Activated B cell treated with CpG ODN at 0.5 μM for 24 hours (primary cell): ENCODE results near the gene MYCN. TPM values are rescaled to one million over a fixed set of nuclear protein-coding genes. Genes with fewer than 3 reads are reported as not detected.
"Not testable (repeated sequence)": the region's sequence is repeated elsewhere in the genome, so short reads cannot be mapped to it uniquely, and the experiment has no call there.

Experiments used
- ATAC-seq: fragments of 200-7000 bp; cut with Tn5 transposase; one replicate; pipeline ENCODE4 v1.10.0; 2021; ENCODE audit warnings: low read depth, mild to moderate bottlenecking, moderate library complexity
- CTCF ChIA-PET: fragments of 350-600 bp; sonication (Branson Sonifier 250); formaldehyde crosslinking; loops from one replicate; lab custom pipeline; 2021; ENCODE audit warnings: antibody characterized with exemption; lab: Charles Lee
- POLR2A ChIA-PET: fragments of 350-600 bp; sonication (Branson Sonifier 250); formaldehyde crosslinking; loops from one replicate; lab custom pipeline; 2021; ENCODE audit warnings: antibody characterized with exemption; lab: Charles Lee
- DNase-seq: peaks from one replicate; pipeline ENCODE4 v3.0.0; 2022
- H3K27ac Mint-ChIP-seq: one replicate; pipeline ENCODE4 v1.8.0; 2020; ENCODE audit warnings: mixed read lengths
- H3K27me3 Mint-ChIP-seq: one replicate; pipeline ENCODE4 v1.8.0; 2021; ENCODE audit warnings: mixed read lengths
- H3K36me3 Mint-ChIP-seq: one replicate; pipeline ENCODE4 v1.8.0; 2021; ENCODE audit warnings: low read depth, mixed read lengths
- H3K4me1 Mint-ChIP-seq: one replicate; pipeline ENCODE4 v1.8.0; 2021; ENCODE audit warnings: mixed read lengths
- H3K4me3 Mint-ChIP-seq: one replicate; pipeline ENCODE4 v1.8.0; 2020; ENCODE audit warnings: mild to moderate bottlenecking, mixed read lengths
- H3K9me3 Mint-ChIP-seq: one replicate; pipeline ENCODE4 v1.8.0; 2020; ENCODE audit warnings: mixed read lengths
- intact Hi-C: fragments of 100-400 bp; cut with micrococcal nuclease; formaldehyde crosslinking; loops from one replicate; pipeline ENCODE4 v1.15.1; 2024
- total RNA-seq: library from RNA; stranded (reverse); gene quantifications from 2 replicates; pipeline ENCODE4 v1.2.3, GENCODE V29; 2022
- TF ChIP-seq, protein P1 (sequence below): fragments of 200-600 bp; IDR thresholded peaks from one replicate; pipeline ENCODE4 v1.8.0; 2022; ENCODE audit warnings: antibody characterized with exemption, mild to moderate bottlenecking

Gene MYCN
- total RNA-seq, 1 donor from 2014 or later = not detected

DNA sequence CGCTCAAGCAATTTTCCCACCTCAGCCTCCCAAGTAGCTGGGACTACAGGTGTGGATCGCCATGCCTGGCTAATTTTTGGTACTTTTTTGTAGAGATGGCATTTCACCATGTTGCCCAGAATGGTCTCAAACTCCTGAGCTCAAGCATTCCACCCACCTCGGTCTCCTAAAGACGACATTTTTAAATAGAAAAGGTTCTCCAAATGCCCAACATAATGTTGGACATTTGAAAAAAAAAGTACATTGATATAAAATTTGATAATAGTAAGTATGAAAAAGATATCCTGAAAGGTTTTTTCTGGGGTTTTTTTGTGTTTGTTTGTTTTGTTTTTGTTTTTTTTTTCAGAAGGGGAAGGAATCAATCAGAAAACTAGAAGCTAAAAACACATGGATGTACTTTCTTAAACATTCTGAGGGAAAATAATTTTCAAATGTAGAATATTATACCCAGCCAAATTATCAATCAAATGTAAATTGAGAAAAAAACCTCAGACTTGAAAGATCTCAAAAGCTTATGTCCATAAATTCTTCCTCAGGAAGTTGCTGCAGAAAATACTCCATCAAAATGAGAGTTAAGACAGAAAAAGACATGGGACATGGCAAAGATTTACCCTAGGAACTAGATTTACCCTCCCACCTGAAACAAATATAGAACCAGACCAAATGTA, 42.8 kb upstream of the MYCN start:
- DNase-seq = no peak
- no peaks in the 10 kb centered on the region for H3K36me3 Mint-ChIP-seq
- ChIA-PET CTCF (no interaction called here), POLR2A (no interaction called here)
- no peaks in the 10 kb centered on the region for H3K4me1 Mint-ChIP-seq
- H3K27me3 Mint-ChIP-seq = no peaks in the 10 kb centered on the region
- H3K4me3 Mint-ChIP-seq = no peak overlapping the region
- H3K9me3 Mint-ChIP-seq = peaks cover 14% of the 10 kb centered on the region
- intact Hi-C loops = no loop called here
- no peak overlapping the region for H3K27ac Mint-ChIP-seq
- TF ChIP-seq, protein P1, sequence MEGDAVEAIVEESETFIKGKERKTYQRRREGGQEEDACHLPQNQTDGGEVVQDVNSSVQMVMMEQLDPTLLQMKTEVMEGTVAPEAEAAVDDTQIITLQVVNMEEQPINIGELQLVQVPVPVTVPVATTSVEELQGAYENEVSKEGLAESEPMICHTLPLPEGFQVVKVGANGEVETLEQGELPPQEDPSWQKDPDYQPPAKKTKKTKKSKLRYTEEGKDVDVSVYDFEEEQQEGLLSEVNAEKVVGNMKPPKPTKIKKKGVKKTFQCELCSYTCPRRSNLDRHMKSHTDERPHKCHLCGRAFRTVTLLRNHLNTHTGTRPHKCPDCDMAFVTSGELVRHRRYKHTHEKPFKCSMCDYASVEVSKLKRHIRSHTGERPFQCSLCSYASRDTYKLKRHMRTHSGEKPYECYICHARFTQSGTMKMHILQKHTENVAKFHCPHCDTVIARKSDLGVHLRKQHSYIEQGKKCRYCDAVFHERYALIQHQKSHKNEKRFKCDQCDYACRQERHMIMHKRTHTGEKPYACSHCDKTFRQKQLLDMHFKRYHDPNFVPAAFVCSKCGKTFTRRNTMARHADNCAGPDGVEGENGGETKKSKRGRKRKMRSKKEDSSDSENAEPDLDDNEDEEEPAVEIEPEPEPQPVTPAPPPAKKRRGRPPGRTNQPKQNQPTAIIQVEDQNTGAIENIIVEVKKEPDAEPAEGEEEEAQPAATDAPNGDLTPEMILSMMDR = no peak
- no peak for ATAC-seq

DNA sequence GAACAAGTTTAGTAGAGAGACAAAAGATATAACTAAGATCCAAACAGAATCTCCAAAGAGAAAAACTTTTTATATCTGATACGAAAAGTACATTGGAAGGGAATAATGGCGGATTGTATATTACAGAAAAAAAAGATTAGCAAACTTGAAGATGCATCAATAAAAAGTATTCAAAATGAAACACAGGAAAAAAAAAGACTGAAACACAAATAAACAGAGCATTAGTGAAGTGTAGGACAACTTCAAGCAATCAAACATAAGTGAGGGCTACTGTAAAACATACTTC, 41.1 kb upstream of the MYCN start:
- no peak for ATAC-seq
- Mint-ChIP-seq H3K36me3 (no peaks in the 10 kb centered on the region), H3K4me3 (no peak overlapping the region), H3K27me3 (no peaks in the 10 kb centered on the region), H3K4me1 (no peaks in the 10 kb centered on the region), H3K27ac (no peak overlapping the region), H3K9me3 (peaks cover 14% of the 10 kb centered on the region)
- ChIA-PET CTCF (no interaction called here), POLR2A (no interaction called here)
- DNase-seq = no peak
- TF ChIP-seq, protein P1 = no peak
- intact Hi-C loops = no loop called here

DNA sequence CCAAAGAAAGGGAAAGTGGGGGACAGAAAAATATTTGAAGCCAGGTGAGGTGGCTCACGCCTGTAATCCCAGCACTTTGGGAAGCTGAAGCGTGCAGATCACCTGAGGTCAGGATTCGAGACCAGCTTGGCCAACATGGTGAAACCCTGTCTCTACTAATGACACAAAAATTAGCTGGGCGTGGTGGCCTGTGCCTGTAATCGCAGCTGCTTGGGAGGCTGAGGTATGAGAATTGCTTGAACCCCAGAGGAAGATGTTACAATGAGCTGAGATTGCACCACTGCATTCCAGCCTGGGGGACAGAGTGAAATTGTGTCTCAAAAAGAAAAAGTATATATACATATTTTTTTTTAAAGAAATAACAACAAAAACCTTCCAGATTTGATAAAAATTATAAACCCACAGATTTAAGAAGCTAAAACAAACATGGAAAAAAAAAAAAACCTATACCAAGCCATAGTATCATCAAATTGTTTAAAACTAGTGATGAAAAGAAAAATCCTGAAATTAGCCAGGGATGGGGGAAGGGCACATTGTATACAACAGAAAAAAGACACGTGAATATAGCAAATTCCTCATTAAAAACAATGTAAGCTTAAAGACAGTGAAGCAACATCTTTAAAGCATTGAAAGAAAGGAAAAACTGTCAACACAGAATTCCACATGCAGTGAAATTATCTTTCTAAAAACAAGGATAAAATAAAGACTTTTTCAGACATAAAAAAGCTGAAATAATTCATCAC, 40.4 kb upstream of the MYCN start:
- peaks cover 14% of the 10 kb centered on the region for H3K9me3 Mint-ChIP-seq
- no peaks in the 10 kb centered on the region for H3K27me3 Mint-ChIP-seq
- DNase-seq = no peak
- POLR2A ChIA-PET = no interaction called here
- TF ChIP-seq, protein P1 = no peak
- H3K36me3 Mint-ChIP-seq = no peaks in the 10 kb centered on the region
- H3K27ac Mint-ChIP-seq = no peak overlapping the region
- ATAC-seq = no peak
- intact Hi-C loops = no loop called here
- H3K4me3 Mint-ChIP-seq = no peak overlapping the region
- no peaks in the 10 kb centered on the region for H3K4me1 Mint-ChIP-seq
- CTCF ChIA-PET = no interaction called here

DNA sequence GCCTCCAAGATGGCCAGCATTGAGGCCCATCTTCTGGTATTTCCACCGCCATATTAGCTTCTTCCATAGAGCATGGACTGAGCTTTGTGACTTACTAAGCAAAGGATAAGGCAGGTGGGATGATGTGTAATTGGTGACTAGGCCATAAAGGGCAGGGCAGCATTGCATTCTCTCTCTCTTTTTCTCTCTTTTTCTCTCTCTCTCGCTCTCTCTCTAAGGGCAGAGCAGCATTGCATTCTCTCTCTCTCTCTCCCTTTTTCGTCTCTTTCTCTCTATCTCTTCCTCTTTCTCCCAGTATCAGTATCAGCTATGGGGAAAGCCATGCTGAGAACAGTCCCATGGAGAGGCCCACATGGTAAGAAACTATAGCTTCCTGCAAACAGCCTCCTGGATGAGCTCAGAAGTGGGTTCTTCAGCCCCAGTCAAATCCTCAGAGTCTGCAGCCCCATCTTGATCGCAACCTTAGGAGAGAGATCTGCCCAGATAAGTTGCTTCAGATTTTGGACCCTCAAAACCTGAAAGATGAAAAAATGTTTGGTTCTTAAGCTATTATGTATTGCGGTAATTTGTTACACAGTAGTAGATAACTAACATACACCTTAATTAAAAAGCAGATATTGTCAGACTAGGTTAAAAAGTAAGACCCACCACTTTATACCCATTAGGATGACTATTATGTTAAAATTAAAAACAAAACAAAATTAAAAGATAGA, 39.1 kb upstream of the MYCN start:
- no peak for DNase-seq
- H3K36me3 Mint-ChIP-seq = no peaks in the 10 kb centered on the region
- no peak for ATAC-seq

DNA sequence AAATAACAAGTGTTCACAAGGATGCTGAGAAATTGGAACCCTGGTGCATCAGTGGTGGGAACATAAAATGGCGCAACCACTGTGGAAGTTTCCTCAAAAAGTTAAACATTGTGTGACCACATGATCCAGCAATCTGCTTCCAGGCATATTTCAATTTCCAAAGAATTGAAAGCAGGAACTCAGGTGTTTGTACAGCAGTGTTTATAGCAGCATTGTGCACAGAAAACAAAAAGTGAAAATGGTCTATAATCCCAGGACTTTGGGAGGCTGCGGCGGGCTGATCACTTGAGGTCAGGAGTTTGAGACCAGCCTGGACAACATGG, 38.6 kb upstream of the MYCN start:
- peaks cover 11% of the 10 kb centered on the region for H3K9me3 Mint-ChIP-seq
- ATAC-seq (no peak), DNase-seq (no peak)
- no peak overlapping the region for H3K4me3 Mint-ChIP-seq
- peaks cover 5% of the 10 kb centered on the region for H3K27me3 Mint-ChIP-seq
- no peaks in the 10 kb centered on the region for H3K4me1 Mint-ChIP-seq
- intact Hi-C loops = no loop called here
- POLR2A ChIA-PET = no interaction called here
- TF ChIP-seq, protein P1 = no peak
- H3K36me3 Mint-ChIP-seq = no peaks in the 10 kb centered on the region
- H3K27ac Mint-ChIP-seq = no peak overlapping the region
- CTCF ChIA-PET = no interaction called here

More for the DNA sequence above, 39.1 kb upstream of the MYCN start:
- ChIA-PET CTCF (no interaction called here), POLR2A (no interaction called here)
- H3K4me1 Mint-ChIP-seq = no peaks in the 10 kb centered on the region
- no peak overlapping the region for H3K27ac Mint-ChIP-seq
- peaks cover 14% of the 10 kb centered on the region for H3K9me3 Mint-ChIP-seq
- TF ChIP-seq, protein P1 = no peak
- no peak overlapping the region for H3K4me3 Mint-ChIP-seq
- H3K27me3 Mint-ChIP-seq = peaks cover 4% of the 10 kb centered on the region
- intact Hi-C loops = no loop called here

DNA sequence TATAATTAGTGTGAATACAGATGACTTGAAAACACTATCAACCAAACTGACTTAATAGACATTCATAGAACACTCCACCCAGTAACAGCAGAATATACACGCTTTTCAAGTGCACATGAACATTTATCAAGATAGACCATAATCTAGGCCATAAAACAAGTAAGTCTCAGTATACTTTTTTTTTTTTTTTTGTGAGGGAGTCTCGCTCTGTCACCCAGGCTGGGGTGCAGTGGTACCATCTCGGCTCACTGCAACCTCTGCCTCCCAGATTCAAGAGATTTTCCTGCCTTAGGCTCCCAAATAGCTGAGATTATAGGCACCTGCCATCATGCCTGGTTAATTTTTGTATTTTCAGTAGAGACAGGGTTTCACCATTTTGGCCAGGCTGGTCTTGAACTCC, 36.4 kb upstream of the MYCN start:
- intact Hi-C loops, H3K27me3 Mint-ChIP-seq, H3K4me1 Mint-ChIP-seq, DNase-seq, ATAC-seq, H3K27ac Mint-ChIP-seq, H3K36me3 Mint-ChIP-seq, CTCF ChIA-PET, H3K9me3 Mint-ChIP-seq, H3K4me3 Mint-ChIP-seq, POLR2A ChIA-PET: not testable (repeated sequence)
